IPS DF 4.7 (cell line): ENCODE results near the gene VMP1.

Experiments used
- DNase-seq: peaks from one replicate; pipeline ENCODE4 v3.0.0-alpha.2; 2013; ENCODE audit warnings: low spot score; ENCODE audit errors: extremely low read depth

Gene VMP1

DNA sequence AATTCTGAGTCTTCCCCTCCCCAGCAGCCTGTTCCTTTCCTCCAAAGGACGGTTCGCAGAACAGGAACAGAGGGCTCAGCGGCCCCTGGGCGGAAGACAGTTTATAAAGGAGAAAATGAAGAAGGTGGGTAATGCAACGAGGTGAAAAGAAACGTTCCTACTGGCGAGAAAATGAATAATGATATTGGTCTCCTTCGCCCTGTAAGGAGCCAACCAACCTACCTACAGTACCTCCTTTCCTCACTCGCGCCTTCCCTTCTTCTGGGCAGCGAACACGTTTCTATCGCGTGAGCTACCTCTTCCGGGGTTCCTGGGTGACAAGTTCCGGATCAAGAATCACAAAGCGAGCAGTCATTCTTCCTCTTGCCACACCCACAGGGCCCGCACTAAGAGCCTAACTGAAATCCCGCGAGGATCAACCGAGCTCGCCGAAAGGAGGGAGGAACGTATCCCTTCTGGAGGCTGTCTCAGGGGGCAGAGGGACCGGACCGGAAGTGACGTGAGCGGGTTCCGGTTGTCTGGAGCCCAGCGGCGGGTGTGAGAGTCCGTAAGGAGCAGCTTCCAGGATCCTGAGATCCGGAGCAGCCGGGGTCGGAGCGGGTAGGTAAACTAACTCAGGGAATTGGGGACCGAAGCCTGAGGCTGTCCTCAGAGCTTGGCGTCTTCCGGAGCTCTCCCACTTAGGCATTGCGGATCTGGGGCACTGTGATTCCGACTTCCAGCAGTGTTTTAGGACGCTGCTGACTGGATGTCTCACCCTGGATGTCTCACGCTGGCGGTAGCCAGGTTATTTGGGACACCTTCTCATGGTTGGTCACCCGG, at the start of gene VMP1, which contains the start of gene PTRH2:
TSS of gene VMP1 (plus strand) at position 506 of the 822 bp plus-strand sequence. CDS start 23,793 bp downstream, outside the sequence.
TSS of gene PTRH2 (minus strand) at position 282 of the 822 bp plus-strand sequence. CDS start 9,452 bp downstream, outside the sequence.
- peak; percentile 97 for DNase-seq

DNA sequence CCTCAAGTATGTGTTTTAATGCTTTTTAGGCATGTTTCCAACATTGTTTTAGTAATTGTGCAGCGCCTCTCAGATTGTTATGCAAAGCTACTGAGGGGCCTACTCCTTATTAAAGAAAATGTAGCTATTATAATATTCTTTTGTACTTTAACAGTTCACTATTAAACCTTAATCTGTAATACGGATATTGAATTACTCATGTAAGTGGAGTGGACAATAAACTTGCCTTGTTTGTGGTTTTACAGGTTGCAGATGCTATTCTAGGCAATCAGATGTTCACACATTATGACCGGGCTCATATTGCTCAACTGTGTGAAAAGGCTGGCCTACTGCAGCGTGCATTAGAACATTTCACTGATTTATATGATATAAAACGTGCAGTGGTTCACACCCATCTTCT, 41.2 kb upstream of the VMP1 start:
- DNase-seq, result no peak

DNA sequence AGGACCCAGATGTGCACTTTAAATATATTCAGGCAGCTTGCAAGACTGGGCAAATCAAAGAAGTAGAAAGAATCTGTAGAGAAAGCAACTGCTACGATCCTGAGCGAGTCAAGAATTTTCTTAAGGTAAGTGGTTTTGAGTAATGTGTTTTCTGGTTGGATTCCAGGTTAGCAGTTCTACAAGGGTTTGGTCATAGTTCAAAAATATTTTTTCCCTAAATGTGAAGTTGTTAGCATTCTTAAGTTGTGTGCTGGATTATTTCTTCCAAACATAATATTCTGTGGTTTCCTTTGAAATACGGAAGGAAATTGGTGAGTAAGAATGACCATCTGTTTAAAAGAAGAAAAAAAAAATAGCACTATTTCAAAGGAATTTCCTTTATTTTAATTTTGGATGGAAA, 38.6 kb upstream of the VMP1 start:
- DNase-seq, result no peak

DNA sequence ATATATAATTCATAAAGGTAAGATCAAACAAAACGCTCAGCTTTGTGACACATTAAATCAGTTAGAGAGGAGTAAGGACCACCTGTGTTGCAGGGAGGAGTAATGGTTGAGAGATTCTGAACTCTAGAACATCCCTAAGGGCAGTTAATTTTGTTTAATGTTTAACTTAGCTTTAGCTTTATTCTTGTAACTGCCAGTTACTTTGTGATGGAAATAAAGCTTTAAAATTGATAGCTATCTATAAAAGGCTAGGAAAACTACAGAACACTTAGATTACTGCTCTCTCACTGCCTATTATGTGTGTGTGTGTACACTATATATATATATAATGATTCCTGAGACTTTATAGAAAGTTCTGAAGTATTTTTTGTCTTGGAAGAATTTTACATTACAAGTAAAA, 38.0 kb upstream of the VMP1 start:
- no peak for DNase-seq

DNA sequence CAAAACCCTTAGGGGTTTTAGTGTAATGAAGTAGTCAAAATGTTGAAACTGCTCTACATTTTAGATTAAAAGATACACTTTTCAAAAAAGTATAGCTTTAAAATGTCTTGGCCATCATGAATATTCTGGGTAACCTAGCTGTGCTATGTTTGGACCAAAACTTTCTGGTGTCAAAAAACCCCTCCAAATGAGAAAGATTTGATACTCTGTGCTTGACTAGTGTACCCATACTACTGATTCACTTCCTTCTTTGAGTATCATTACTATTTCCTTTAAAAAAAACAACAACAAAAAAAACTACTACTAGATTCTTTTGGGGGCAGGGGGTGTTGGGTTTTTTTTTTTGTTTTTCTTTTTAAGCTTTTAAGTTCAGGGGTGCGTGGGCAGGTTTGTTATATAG, 37.5 kb upstream of the VMP1 start:
- no peak for DNase-seq

DNA sequence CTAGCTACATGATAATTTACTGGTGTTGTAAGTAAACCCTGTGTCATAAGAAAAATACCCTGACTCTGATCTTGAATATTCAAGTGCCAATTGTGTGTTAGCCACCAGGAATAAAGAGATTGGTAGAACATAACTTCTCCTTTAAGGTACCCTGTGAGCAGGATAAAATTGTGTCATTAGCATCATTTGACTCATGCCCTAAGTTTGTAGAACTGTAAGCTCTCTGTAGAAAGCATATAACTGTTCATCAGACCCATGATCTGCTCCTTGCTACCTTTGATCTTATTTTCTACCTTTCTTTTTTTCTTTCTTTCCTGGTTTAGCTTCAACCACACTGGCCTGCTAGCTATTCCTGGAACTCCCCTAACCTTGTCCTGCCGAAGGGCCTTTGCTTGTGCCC, 36.1 kb upstream of the VMP1 start:
- no peak for DNase-seq

DNA sequence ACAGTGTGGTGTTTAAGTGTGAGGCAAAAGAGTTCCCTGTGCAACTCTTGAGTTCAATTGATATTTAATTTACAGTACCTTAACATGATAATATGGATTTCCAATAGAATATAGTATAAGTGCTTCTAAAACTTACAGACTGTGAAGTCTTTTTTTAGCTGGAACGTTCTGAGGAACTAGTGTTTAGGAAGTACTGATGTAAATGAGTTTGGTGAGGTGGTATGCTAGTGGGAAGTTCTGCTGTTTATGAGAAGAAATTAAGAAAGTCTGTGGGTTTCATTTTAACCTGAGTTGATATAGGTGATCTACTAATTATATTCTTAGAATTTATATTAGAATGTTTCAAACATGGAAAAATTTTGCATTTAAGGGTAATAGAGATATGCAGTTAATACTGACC, 32.2 kb upstream of the VMP1 start:
- DNase-seq, result no peak

DNA sequence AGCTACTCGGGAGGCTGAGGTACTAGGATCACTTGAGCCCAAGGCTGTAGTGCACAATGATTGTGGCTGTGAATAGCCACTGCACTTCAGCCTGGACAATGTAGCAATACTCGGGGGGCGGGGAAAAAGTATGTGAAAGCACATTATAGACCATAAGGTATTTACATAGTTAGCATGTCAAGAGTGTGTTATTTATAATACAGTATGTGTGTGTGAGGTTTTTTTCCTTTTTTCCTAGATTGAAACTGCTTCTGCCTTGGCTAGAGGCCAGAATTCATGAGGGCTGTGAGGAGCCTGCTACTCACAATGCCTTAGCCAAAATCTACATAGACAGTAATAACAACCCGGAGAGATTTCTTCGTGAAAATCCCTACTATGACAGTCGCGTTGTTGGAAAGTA, 30.7 kb upstream of the VMP1 start:
- DNase-seq, result no peak

DNA sequence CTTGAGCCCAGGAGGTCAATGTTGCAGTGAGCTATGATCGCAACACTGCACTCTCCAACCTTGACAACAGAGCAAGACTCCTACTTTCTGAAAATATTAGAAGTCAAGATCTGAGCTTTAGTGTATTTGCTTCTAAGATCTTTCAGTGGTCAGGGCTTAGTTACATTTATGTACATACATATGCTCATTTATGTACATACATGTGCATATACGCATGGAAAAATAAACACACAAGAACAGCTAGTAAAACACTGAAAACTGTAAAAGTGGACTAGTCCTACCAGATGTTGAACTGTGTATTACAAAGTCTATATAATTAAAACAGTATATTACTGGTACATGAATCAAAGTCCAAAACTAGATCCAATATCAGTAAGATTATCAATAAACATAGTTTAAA, 28.5 kb upstream of the VMP1 start:
- DNase-seq, result no peak

DNA sequence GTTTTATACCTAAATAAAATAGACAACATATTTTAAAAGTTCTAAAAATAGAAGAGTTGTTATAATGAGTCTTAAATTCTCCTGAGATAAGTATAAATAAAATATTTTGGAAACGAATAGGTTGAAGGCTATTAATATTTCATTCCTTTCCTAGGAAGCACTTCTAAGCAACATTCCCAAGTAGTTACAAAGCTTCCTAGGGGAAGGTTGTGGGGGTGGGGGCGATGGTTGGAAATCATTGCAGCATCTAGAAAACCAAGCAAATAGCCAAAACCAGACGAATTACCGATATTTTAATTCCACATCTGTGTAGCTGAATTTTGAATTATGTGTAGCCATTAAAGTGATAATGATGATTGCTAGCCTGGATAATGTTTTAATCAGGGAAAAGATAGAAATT, 27.1 kb upstream of the VMP1 start:
- DNase-seq, result no peak

DNA sequence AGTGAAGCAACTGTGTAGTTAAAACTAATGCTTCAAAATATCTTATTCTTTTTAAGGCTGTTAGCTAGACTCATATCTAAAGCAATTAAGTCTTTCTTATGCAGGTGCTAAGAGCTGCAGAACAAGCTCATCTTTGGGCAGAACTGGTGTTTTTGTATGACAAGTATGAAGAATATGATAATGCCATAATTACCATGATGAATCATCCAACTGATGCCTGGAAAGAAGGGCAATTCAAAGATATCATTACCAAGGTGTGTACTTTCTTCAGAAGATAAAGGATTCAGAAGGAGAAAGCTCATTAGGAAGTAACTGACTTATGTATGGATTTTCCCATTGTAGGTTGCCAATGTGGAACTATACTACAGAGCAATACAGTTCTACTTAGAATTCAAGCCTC, 24.2 kb upstream of the VMP1 start:
- DNase-seq, result no peak

DNA sequence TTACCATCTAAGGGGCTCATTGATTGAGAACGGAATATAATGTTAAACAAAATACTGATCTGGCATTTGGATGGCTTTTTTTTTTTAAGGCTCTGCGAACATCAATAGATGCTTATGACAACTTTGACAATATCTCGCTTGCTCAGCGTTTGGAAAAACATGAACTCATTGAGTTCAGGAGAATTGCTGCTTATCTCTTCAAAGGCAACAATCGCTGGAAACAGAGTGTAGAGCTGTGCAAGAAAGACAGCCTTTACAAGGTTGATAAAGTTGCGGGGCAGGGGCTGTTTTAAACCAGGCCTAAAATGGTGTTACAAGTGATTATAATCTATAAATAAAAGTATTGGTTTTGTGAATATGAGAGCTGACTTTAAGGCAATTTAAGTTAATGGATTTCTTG, 22.5 kb upstream of the VMP1 start:
- no peak for DNase-seq

DNA sequence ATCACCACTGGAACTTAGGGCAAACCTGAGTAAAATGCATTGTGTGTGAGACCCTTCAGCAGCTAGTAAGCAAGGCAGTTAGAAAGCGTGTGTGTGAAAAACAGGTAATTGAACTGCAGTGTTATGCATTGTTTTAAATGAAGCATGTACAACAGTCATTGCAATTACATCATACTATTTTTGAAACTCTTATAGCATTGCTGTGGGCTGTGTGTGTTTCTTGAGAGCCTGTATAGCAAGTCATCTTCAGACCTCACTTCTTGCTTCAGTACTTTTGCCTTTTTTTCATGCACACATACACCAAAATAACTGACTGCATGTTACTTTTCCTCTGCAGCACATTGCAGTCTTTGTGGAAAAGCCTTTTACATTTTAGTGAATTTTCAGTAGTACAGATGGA, 19.4 kb upstream of the VMP1 start:
- DNase-seq, result no peak

DNA sequence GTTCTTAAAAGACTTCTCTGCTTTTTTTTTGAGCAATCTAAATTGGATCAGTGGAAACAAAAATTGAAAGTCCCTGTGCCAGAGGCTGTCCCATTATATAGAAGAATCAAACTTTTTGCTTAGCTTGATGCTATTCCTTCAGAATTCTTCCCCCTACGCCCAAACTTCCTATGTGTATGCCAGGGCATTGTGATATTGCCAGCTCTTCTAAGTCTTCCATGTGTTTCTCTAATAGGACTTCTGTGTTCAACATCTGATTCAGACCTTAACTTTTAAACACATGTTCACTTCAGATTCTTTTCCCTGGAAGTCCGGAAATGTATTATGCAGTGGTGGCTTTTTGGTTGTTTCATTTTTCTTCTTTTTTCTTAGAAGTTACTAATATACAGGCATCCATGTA, 19.0 kb upstream of the VMP1 start:
- no peak for DNase-seq

DNA sequence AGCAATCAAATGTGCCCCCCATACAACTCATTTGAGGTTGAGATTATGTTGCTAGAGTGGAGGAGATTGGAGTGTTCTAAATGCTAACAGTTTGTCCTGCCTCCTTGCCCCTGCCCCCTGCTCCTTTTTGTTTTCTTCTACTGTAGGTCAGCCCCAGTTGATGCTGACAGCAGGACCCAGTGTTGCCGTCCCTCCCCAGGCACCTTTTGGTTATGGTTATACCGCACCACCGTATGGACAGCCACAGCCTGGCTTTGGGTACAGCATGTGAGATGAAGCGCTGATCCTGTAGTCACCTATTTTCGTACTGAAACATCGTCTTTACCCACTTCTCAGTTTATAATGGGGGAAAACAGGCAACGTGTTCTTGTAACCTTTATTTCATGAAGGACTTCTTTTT, 13.9 kb upstream of the VMP1 start:
- DNase-seq, result no peak

DNA sequence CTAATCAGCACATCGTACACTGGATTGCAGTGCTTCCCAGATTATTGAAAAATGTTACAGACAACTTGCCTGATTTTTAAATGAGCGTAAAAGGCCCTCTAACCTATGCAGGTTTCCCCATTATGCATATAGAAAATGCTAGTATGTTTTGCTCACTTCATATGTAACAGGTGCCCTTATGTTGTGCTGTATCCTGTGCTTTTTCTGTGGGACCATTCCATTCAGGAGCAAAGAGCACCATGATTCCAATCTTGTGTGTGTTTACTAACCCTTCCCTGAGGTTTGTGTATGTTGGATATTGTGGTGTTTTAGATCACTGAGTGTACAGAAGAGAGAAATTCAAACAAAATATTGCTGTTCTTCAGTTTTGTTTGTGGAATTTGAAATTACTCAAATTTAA, 13.1 kb upstream of the VMP1 start:
- DNase-seq, result no peak

DNA sequence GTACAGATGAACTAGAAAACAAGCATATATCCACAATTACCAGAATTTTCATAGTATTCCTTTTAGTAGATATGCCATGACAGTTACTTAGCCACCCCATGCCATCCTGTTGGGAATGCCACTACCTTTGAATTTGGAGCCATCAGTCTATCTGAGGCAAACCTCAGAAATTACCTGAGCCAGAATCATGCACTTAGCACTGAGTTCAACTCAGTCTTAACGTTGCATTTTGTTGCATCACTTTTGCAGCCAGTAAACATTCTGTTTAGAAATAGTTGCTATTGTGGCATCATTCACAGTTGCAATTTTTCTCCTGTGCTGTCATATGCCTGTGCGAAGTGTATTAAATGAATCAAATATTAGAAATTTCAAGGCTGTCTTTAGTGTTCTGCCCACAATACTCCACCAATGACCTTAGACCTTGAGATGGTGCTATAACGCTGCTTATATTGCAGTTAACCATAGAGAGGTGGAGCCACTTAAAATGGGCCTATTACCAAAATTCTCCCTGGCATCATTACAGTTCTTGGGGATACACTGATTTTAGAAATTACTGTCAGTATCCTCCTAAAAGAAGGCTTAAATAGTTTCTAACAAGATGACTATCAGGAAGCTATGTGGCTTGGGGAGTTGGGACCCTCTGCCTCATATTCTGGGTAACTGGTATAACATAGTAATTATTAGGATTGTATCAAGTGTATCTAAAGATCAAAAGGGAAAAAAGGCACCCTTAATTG, 11.3 kb upstream of the VMP1 start:
- DNase-seq, result no peak

DNA sequence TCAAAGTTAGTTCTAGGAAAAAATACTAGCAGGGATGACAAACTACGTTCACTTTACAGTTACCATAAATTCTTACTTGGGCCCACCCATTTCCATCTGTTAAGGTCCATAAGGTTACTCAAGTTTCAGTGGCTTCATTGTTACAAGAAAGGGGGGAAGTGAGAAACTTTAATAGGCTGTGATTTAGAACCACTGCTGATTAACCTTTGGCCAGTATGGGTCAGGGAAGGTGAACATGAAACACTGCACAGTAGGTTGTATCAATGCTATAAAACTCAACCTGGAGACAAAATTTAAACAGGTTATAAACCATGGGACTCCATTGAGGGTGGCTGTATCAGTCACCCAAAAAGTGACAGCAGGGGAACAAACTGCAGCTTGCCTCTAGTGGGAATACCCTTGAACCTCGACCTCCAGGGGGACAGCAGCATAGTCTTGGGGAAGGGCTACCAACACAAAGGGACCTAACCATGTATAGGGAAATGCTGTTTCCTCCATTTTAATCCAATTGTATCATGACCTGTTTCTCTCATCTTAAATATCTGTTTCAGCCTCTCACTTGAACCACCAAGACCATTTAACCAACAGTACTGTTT, 10.7 kb upstream of the VMP1 start:
- no peak for DNase-seq

DNA sequence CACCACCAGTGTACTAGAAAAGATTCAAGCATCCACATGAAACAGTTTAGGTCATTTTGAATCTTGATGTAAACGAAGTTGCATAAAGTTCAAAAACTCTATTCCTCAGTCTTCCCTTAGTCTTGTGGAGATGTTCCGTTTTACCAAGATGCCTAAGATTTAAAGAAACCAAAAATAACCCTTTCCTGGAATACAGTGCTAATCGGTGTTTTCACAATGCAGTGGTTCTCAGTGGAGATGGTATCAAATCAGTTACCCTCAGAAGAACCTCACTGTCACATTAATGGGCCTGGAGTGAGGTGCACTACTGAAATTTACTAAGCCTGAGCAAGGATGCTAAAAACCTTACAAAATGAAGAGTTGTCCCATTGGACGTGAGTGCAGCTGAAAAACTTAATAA, 9.3 kb upstream of the VMP1 start:
- DNase-seq, result no peak

DNA sequence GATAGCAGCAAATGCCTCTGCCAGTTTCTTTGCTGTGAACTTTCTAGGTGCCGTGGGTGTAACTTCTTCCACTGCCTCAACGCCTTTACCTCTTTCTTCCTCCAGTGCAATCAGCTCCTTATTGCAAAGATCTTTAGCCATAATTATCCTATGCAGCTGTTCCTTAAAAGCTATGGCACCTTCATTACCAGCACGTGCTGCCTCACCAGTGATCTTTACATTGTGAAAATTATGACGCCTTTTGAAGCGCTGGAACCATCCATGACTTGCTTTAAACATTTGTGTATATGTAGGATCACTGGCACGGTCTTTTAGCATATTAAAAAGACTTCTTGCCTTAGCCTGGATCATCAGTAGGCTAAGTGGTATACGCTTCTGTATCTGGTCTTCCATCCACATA, 8.2 kb upstream of the VMP1 start:
- no peak for DNase-seq

DNA sequence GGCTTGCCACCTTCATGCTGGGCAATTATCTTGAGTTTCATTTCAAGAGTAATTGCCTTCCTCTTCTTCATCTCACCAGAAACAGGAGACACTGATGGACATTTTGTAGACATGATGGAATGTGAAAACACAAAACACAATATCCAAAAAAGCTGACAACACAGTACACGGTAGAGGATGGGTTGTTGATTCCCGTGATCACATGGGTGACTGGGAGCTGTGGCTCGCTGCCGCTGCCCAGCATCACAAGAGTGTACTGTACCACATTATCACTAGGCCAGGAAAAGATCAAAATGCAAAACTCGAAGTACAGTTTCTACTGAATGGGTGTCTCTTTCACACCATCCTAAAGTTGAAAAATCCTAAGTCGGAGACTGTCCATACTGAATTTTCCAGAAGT, 7.7 kb upstream of the VMP1 start:
- DNase-seq, result no peak

DNA sequence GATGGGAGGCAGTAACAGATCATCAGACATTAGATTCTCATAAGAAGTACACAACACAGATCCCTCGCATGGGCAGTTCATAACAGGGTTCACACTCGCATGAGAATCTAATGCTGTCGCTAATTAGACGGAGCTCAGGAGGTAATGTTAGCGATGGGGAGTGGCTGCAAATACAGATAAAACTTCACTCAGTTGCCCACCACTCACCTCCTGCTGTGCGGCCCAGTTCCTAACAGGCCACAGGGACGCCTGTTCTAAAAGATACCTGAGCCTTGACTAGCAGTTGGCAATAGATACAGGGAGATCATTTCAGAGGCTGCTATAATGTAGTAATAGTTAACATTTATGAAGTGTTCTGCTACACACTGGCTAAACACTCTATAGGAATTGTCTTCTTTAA, 5.2 kb upstream of the VMP1 start:
- no peak for DNase-seq
